Activated naive CD8-positive, alpha-beta T cell treated with anti-CD3 and anti-CD28 coated beads, Interleukin-2, amount 50 U/mL, for 24 hours (primary cell): Measurements from ENCODE around the gene C16orf74.

Experiments
- ATAC-seq: fragments of 150-1000 bp; cut with Tn5 transposase; one replicate; pipeline ENCODE4 v1.10.0; 2021
- DNase-seq: peaks from one replicate; pipeline ENCODE4 v3.0.0; 2021
- H3K27ac Mint-ChIP-seq: one replicate; pipeline ENCODE4 v1.8.0; 2021; ENCODE audit warnings: mild to moderate bottlenecking, mixed read lengths
- H3K27me3 Mint-ChIP-seq: one replicate; pipeline ENCODE4 v1.8.0; 2021; ENCODE audit warnings: mixed read lengths
- H3K36me3 Mint-ChIP-seq: one replicate; pipeline ENCODE4 v1.8.0; 2021; ENCODE audit warnings: low read depth, mixed read lengths
- H3K4me1 Mint-ChIP-seq: one replicate; pipeline ENCODE4 v1.8.0; 2021; ENCODE audit warnings: mixed read lengths
- H3K4me3 Mint-ChIP-seq: one replicate; pipeline ENCODE4 v1.8.0; 2021; ENCODE audit warnings: mild to moderate bottlenecking, moderate library complexity, mixed read lengths
- H3K9me3 Mint-ChIP-seq: one replicate; pipeline ENCODE4 v1.8.0; 2021; ENCODE audit warnings: mixed read lengths

Gene C16orf74

DNA sequence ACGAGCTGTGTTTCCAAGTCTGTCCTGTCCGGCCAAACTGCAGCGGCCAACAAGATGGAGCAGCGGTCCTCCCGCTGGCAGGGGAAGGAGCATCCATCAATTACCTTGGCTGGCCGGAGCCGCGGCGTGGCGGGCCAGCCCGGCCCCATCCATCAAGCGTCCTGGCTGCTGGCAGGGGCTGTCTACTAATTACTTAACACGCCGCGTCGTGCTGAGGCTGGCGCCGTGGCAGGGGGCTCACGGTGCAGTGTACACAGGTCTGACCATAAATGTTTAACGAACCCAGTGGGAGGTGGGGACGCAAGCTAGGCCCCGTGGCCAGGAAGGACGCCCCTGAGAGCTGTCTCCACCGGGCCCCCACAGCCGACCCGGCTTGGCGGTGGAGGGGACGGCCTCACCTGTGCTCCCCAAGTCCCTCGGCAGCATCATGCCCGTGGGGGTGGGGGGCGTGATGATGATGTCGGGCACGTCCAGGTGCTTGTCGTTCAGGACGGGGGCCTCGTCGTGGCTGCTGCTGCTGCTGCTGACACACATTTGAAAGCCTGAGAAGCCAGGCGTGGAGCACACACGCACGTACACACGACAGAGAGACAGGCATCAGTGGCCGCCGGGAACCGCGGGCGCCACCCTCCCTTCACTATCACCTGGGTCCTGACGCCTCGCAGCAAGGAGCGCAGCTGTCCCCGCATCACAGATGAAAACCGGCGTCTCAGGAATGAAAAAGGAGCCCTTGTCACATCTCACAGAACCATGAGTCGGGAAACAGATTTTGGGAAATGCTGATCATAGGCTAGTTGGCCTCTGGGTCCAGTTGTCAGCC lies 40.9 kb downstream of the C16orf74 start:
- peaks cover 5% of the 10 kb centered on the region for H3K36me3 Mint-ChIP-seq
- no peaks in the 10 kb centered on the region for H3K9me3 Mint-ChIP-seq
- H3K4me1 Mint-ChIP-seq: no peaks in the 10 kb centered on the region
- no peak overlapping the region for H3K27ac Mint-ChIP-seq
- H3K27me3 Mint-ChIP-seq: no peaks in the 10 kb centered on the region
- no peak for DNase-seq
- H3K4me3 Mint-ChIP-seq: no peak overlapping the region
- no peak for ATAC-seq

DNA sequence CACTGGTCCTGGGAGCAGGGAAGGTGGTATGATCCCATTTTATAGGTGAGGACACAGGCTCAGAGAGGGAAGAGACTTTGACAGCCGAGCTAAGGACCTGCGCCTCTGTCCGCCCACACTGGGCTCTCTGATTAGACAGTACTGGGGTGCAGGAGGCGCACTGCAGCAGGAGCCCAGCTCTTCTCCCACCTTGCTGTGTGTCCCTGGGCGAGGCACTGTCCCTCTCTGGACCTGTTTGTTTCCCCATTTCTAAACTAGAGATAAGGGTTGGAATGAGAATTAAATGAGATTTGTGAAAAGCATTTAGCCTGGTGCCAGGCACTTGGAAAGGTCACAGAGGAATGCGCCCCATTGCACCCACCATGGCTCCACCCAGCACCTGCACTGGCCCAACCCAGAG lies 42.6 kb downstream of the C16orf74 start:
- ATAC-seq (no peak), DNase-seq (no peak)
- no peaks in the 10 kb centered on the region for H3K4me1 Mint-ChIP-seq
- H3K27ac Mint-ChIP-seq: no peak overlapping the region
- no peaks in the 10 kb centered on the region for H3K9me3 Mint-ChIP-seq
- peaks cover 5% of the 10 kb centered on the region for H3K36me3 Mint-ChIP-seq
- no peaks in the 10 kb centered on the region for H3K27me3 Mint-ChIP-seq
- H3K4me3 Mint-ChIP-seq: no peak overlapping the region

DNA sequence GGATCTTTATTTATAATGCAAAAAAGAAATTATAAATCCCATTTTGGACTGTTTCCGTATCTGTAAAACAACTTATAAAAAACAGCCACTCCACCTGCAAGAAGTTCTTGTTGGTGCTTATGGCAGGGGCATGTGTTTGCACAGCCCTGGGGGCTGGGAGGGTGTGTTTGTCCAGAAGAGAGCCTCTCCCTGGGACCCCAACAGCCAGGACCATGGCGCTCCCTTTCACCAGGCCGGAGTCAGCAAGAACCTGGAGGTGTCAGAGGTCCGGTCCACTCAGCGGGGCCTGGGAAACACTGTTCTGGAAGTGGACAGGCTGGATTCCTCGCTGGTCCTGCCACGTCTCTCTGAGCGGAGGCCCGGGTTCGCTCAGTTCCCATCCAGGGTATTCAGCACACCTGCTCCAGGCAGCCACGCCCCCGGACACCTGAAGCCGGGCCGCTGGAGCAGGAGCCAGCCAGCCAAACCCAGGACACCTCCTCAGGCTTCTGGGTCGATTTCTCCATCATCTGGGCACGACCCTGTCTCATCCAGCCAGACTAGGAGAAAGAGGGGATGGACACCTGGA lies 43.3 kb downstream of the C16orf74 start:
- Mint-ChIP-seq H3K27me3 (no peaks in the 10 kb centered on the region), H3K4me3 (no peak overlapping the region), H3K4me1 (no peaks in the 10 kb centered on the region), H3K36me3 (peaks cover 4% of the 10 kb centered on the region), H3K9me3 (no peaks in the 10 kb centered on the region), H3K27ac (no peak overlapping the region)
- ATAC-seq (no peak), DNase-seq (no peak)

DNA sequence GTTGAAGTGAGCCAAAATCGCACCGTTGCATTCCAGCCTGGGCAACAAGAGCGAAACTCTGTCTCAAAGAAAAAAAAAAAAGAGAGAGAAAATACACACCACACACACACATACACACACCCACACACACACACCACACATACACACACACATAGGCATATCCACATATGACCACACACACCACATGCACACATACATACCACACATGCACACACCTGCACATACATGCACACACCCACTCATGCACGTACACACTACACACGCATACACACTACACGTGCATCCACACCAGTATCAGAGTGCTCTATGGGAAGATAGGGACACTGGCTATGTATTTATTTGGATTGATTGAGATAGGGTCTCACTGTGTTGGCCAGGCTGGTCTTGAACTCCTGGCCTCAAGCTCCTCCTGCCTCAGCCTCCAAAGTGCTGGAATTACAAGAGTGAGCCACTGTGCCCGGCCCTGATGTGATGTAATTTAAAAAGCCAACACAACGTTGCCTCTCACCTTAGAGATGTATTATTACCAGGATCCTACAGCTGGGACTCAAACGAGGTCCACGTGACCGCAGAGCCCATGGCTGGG lies 44.4 kb downstream of the C16orf74 start:
- Mint-ChIP-seq H3K9me3 (no peaks in the 10 kb centered on the region), H3K27ac (no peak overlapping the region), H3K4me1 (no peaks in the 10 kb centered on the region), H3K4me3 (no peak overlapping the region), H3K27me3 (no peaks in the 10 kb centered on the region), H3K36me3 (no peaks in the 10 kb centered on the region)
- ATAC-seq (no peak), DNase-seq (no peak)

DNA sequence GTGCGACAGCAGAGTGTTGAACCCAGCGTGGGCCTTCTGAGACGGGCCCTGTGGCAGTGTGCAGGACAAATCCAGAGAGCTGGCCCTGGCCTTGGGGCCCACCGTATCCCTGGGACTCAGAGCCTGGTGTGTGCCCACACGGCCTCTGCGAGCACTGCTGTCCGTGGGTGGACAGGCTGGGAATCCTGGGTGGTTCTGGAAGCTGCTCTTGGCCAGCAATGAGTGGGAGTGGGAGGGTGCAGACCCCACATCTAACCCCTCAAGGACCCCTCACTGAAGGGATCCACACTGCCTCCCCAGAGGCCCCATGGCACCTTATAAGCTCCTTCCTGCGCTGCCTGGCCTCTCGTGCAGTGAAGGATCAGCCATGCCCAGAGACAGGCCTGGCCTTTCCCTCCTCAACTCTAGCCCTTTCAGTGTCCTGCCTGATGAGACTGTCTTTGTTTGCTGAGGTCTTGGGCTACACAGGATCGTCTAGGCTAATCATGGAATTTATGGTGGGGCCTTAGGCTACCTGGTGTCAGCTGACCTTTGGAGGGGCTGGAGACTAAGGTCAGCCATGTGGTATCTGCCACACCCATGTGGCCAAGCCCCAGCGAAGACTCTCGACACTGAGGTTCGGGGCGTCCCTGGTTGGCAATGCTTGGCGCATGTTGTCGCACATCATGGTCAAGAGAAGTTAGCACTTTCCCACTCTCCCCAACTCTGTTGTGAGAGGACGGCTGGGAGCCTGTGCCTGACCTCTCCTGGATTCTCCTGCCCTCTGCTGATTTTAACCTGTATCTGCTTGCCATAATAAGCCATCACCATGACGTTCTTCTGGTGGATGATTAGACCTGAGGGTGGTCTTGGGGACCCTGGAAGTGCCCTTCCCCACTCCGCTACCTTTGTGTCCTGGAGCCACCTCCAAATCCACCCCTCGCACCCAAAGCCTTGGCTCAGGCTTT lies 45.7 kb downstream of the C16orf74 start:
- Mint-ChIP-seq H3K4me1 (no peaks in the 10 kb centered on the region), H3K9me3 (no peaks in the 10 kb centered on the region), H3K27me3 (no peaks in the 10 kb centered on the region), H3K27ac (no peak overlapping the region), H3K4me3 (no peak overlapping the region), H3K36me3 (no peaks in the 10 kb centered on the region)
- no peak for ATAC-seq
- DNase-seq: no peak

DNA sequence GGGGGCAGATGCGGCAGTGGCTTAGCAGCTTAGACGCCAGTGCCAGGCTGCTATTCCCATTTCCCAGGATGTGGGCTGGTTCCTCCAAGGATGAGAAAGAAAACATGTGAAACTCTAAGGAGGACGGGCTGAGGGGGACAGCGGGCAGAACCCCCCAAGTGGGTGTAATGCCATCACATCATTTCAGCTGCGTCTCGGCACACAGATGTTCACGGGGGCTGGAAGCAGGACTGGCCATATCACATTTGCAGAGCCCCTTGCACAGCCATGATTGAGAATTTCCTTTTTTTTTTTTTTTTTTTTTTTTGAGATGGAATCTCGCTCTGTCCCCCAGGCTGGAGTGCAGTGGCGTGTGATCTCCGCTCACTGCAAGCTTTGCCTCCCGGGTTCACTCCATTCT lies 46.9 kb downstream of the C16orf74 start:
- Mint-ChIP-seq H3K4me1 (no peaks in the 10 kb centered on the region), H3K36me3 (no peaks in the 10 kb centered on the region), H3K27ac (no peak overlapping the region), H3K4me3 (no peak overlapping the region), H3K27me3 (no peaks in the 10 kb centered on the region), H3K9me3 (no peaks in the 10 kb centered on the region)
- ATAC-seq (no peak), DNase-seq (no peak)

DNA sequence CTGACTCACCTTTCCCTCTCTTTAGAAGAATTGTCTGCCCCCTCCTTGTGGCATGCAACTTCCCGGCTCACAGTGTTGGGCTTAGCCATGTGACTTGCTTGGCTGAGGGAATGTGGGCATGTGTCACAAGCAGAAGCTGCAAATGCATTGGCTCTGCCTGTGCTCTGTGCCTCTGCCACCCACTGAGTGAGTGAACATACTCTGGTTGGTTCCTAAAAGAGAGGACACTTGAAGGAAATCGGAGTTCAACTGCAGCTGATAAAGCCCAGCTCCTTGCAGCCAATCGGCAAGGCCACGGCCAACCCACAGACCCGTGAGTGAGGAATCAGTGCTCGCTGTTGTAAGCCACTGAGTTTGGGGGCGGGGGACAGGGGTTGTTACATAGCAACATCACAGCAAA lies 51.3 kb downstream of the C16orf74 start:
- ATAC-seq: no peak
- no peak for DNase-seq
- no peaks in the 10 kb centered on the region for H3K9me3 Mint-ChIP-seq
- H3K36me3 Mint-ChIP-seq: no peaks in the 10 kb centered on the region
- H3K27me3 Mint-ChIP-seq: peaks cover 4% of the 10 kb centered on the region
- H3K4me3 Mint-ChIP-seq: no peak overlapping the region
- H3K4me1 Mint-ChIP-seq: no peaks in the 10 kb centered on the region
- no peak overlapping the region for H3K27ac Mint-ChIP-seq

DNA sequence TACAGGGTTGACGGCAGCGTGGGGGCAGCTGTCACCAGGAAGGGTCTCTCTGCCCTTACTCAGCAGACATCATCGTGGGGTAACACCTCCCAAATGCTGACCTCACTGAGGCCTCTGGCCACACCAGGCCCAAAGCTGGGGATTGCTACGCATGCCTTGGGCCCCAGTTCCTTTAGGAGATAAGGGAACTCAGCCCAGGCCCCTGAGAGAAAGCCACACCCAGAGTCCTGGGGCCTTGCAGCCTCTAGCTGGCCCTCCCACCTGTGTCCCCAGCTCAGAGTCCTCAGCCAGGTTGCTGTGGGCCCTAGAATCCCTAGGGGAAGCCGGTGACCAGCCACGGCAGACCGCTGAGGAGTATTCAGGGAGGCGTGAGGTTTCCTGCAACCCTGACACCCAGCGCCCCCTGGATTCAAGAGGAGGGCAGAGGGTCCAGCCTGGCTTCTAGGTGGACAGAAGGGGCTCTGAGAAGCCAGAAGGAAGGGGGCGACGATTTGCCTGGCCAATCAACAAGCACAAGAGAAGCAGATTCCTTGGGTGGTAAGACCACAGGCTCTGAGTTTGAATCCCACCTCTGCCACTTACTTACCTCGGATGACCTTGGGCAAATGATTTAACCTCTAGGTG lies 51.8 kb downstream of the C16orf74 start:
- Mint-ChIP-seq H3K27ac (no peak overlapping the region), H3K9me3 (no peaks in the 10 kb centered on the region), H3K36me3 (no peaks in the 10 kb centered on the region), H3K4me3 (no peak overlapping the region), H3K4me1 (no peaks in the 10 kb centered on the region), H3K27me3 (peaks cover 4% of the 10 kb centered on the region)
- DNase-seq (no peak), ATAC-seq (no peak)

DNA sequence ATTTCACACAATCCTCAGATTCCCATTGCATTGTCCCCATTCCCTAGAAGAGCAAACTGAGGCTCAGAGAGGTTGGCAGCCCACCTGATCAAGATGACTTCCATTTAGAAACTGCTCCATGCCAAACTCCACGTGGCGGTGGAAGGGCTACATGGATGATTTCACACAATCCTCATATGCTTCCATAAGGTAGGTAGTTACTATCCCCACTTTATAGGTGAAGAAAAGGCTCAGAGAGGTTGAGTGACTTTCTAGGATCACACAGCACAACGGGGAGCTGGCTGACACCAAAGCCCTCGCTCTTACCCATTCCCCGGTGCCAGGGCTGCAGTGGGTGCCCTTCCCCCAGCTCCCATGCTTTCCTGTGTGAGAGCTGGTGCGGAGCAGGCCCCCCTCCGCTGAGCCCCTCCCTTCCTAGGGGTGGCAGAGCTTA lies 52.4 kb downstream of the C16orf74 start:
- ATAC-seq (no peak), DNase-seq (no peak)
- Mint-ChIP-seq H3K27me3 (peaks cover 4% of the 10 kb centered on the region), H3K27ac (no peak overlapping the region), H3K9me3 (no peaks in the 10 kb centered on the region), H3K4me1 (no peaks in the 10 kb centered on the region), H3K4me3 (no peak overlapping the region), H3K36me3 (no peaks in the 10 kb centered on the region)

DNA sequence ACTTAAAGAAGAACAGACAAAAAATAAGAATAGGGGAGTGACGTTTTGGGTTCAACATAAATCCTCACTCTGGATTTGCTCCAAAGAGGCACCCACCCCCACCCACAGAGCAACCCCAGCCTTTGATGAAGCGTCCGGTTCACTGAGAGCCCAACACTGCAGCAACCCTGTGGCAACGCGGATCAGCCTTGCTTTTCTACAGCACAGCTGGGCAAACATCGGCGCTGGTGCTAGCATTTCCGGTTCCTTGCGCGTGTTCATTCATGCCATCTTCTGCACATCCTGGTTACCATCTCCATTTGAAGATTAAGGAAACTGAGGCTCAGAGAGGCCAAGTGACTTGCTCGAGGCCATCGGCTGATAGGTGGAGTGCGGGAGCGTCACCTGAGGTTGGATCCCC lies 53.5 kb downstream of the C16orf74 start:
- Mint-ChIP-seq H3K27me3 (peaks cover 8% of the 10 kb centered on the region), H3K9me3 (no peaks in the 10 kb centered on the region), H3K36me3 (no peaks in the 10 kb centered on the region), H3K4me1 (no peaks in the 10 kb centered on the region), H3K27ac (no peak overlapping the region), H3K4me3 (no peak overlapping the region)
- ATAC-seq (no peak), DNase-seq (no peak)

DNA sequence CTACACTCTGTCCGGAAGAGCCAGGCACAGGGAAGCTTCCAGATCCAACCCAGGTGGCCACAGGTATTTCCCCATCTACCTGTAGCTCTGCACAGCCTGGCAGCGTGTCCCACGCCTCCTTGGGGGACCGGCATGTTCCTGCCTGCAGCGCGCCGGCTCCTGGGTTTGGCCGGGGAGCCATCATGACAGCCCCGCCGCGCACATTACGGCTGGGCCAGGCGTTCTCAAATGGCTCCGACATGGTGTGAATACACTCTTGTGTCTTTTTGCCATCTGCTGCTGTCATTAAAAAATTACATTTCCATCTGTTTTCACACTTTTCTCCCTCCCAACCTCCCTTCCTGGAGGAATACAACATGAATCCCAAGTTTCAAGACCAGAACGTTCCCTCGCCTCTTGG lies 54.1 kb downstream of the C16orf74 start:
- Mint-ChIP-seq H3K36me3 (no peaks in the 10 kb centered on the region), H3K27ac (no peak overlapping the region), H3K4me1 (no peaks in the 10 kb centered on the region), H3K9me3 (no peaks in the 10 kb centered on the region), H3K27me3 (peaks cover 8% of the 10 kb centered on the region), H3K4me3 (no peak overlapping the region)
- DNase-seq (no peak), ATAC-seq (no peak)

DNA sequence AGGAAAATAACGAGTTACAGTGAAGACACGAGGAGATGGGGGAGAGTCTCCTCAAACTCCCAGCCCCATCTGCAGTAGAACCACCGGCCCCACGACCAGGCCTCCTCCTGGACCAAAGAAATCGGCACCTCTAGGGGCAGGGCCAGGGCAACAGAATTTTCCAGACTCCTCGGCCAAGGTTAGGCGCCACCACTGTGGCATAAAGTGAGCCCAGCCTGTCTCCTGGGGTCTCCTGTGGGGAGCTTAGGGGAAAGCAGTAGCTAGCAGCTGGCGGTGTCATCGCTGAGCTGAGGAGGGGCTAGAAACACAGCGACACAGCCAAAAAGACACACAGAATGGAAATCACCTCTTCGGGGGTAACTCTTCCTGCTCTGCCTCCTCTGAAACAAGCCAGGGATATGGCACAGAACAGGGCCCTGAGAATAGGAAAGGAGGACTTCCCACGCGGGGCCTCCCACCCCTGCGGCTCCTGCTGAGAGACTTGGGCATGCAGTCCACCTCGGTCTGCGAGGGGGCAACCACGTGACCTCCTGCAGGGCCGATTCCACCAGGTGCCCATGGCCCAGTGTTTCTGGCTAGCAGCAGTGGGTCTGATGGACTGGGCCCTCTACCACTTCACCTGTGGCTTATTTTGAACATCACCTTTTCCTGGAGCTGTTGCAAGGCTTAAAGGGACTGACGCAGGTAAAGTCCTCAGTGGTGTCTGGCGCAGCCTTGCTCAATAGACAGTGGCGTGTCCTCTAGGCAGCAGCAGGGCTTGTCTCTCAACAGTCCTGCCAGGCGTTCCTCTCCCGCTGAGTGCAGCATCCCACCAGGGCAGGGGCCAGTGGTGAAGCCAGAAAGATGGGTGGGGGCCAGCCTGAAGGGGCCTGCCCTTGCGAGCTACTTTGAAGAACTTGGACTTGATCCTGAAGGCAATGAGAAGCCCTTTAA lies 55.4 kb downstream of the C16orf74 start:
- ATAC-seq (no peak), DNase-seq (no peak)
- Mint-ChIP-seq H3K4me1 (no peaks in the 10 kb centered on the region), H3K36me3 (no peaks in the 10 kb centered on the region), H3K27ac (no peak overlapping the region), H3K4me3 (no peak overlapping the region), H3K27me3 (peaks cover 15% of the 10 kb centered on the region), H3K9me3 (no peaks in the 10 kb centered on the region)

DNA sequence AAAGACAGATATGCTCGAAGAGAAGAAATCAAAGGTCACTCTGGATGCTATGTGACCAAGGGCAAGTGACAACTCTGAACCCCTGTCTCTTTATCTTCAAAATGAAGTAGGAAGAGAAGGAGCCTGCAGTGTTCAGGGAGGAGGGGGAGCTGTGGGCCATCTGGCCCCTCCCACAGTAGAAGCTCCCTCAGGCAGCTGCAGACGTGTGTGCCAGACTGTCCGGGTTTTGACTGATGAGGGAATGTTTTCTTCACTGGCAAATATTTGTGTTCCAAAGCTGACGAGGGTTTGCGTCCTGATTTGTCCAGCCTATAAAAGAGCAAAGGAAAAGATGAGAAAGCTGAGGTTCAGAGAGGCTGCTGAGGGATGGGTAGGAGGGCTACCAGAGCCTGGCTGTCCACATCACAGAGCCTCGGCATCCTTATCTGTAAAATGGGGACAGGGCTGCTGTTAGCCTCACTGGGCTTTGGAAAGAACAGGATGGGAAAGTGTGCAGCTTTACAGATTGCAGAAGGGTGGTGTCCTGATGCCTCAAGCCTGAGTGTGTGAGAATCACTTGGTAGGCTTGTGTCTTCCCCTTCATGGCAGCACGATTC lies 60.3 kb downstream of the C16orf74 start:
- ATAC-seq (no peak), DNase-seq (no peak)
- H3K36me3 Mint-ChIP-seq: peaks cover 13% of the 10 kb centered on the region

More for the DNA sequence above, 60.3 kb downstream of the C16orf74 start:
- Mint-ChIP-seq H3K27ac (no peak overlapping the region), H3K4me1 (peaks cover 16% of the 10 kb centered on the region), H3K27me3 (peaks cover 18% of the 10 kb centered on the region), H3K4me3 (no peak overlapping the region), H3K9me3 (no peaks in the 10 kb centered on the region)
